Activated T-cell treated with anti-CD3 and anti-CD28 coated beads for 4 hours (primary cell): ENCODE measurements around the gene ACTN2.
A peak's percentile ranks its signal among the peaks of the same experiment; 100 is the strongest.
"Not testable (repeated sequence)": the region's sequence is repeated elsewhere in the genome, so short reads cannot be mapped to it uniquely, and the experiment has no call there.

Experiments
- DNase-seq: peaks from one replicate; pipeline ENCODE4 v3.0.0-alpha.2; 2020

The ACTN2 gene

DNA sequence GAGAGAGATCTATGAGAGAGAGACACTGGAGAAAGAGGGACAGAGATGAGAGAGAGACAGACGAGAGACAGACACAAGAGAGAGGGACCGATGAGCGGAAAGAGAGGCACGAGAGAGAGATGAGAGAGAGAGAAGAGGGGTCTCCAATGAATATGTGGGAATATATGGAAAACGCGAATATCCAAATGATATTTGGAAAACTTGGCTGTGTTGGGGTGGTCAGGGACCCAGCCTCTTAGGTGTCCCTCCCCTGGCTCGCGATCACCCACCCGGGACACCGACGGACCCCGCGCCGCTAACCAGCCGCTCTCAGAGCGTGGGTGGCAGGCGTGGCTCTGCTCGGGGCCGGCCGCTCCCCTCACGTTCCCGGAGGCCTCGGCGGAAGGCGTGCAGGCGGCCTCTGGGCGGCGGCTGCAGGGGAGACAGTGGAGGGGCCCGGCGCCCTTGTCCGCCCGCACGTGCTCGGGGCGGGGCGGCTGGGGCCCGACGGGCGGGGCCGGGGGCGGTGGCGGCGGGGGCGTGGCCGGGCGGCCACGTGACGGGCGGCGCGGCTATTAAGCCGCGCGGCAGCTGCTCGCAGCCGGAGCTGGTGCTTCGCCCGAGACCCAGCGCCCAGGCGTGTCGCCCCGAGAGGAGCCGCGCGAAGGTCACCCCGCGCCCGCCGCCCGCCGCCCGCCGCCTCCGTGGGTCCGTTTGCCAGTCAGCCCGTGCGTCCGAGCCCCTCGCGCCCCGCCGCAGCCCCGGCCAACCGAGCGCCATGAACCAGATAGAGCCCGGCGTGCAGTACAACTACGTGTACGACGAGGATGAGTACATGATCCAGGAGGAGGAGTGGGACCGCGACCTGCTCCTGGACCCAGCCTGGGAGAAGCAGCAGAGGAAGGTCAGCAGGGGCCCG is at the start of gene ACTN2:
Gene ACTN2, plus strand, starts transcription at position 583 of the 898 bp plus-strand sequence. Its CDS starts 175 bp downstream, at position 758.
- DNase-seq: peak; percentile 27

DNA sequence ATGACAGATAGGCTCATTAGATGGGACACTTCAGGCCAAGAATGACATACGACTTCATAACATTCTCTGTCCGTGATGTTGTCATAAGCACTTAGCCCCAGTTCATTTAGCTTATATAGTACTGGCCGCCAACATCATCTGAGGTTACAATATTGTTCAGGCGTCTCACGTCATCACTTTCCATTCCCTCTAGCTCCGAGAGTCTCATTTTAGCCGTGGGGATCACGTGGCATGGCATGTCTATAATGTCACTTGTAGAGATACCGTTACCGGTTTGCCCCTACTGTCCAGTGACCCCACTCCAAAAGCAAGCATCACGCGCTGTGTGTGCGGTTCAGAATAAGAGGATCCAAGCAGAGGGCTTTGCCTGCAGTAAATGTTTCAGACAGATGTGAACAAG is 47.4 kb upstream of the ACTN2 start:
- no peak for DNase-seq

- DNase-seq: no peak
These were observed 46.6 kb upstream of the ACTN2 start for GRCh38 chr1:236639686-236640085.

DNA sequence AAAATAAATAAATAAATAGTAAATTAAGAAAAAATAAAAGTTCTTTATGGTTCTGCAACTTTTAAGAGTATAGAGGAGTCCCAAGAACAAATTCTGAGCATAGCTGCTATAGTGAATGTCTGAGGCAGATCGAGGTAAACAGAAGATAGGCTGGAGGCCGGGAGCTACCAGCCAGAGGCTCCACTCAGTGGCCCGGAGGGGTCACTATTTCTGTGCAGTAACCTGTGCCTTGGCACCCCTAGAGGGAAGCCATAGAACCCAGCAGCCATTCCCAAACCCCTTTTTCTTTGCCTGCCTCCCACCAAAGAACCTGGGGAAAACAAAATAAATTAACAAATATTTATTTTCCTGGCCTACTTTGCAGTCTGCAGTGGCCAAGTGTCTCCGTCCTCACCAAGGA is 43.5 kb upstream of the ACTN2 start:
- no peak for DNase-seq

DNA sequence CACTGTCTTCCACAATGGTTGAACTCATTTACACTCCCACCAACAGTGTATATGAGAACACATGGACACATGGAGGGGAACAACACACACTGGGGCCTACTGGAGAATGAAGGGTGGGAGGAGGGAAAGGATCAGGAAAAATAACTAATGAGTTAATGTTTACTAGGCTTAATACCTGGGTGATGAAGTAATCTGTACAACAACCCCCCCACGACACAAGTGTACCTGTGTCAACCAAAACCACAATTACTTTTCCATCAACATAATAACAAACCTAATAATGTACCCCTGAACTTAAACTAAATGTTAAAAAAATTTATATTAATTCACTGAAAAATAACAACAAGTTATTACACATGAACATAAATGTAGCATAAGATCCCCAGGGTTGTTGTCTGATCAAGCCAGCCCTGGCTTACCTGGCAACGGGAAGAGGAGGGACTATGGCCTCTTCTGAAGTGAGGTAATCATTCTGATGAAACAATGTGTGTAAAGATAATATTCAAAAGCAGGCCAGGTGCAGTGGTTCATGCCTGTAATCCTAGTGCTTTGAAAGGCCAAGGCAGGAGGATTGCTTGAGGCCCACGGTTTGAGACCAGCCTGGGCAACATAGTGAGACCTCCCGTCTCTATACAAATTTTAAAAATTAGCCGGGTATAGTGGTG is 41.2 kb upstream of the ACTN2 start:
- no peak for DNase-seq

GRCh38 chr1:236654511-236654910 is 31.8 kb upstream of the ACTN2 start:
- DNase-seq: no peak

- no peak for DNase-seq
These were observed 31.3 kb upstream of the ACTN2 start for GRCh38 chr1:236654957-236655356.

DNA sequence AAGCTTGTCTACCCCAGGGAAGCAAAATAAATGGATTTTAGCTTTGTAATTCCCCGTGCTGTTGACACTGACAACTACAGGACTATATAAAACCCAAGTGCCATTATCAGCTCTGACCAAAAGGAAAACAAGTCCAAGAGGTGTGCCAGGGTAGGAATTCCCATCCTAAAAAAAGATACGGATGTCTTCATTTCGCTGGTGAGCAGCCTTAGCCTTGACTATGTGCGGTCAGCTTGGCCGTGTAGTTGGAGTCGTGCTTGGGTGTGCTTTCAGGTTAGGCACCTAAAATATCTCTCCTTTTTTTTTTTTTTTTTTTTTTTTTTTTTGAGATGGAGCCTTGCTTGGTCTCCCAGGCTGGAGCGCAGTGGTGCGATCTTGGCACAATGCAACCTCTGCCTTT is 28.9 kb upstream of the ACTN2 start:
- DNase-seq: no peak

GRCh38 chr1:236659792-236660587 is 26.3 kb upstream of the ACTN2 start:
- no peak for DNase-seq

DNA sequence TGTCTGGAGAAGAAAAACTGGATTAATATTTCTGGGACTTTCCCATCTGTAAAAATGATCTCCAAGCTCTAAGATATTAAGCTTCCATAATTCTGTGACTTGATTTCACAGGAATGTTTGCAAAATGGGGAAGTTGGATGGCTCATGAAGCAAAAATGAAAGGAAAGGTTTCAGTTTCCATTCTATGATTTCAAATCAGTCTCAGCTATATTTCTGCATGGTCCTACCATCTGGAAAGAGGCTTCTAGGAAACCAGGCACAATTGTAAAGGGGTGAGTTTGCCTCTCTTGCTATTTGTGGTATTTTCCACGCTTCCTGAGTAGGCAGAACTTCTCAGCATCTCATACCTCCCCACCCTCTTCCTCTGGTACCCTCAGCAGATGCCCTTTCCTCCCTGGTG is 22.4 kb upstream of the ACTN2 start:
- DNase-seq: no peak

DNA sequence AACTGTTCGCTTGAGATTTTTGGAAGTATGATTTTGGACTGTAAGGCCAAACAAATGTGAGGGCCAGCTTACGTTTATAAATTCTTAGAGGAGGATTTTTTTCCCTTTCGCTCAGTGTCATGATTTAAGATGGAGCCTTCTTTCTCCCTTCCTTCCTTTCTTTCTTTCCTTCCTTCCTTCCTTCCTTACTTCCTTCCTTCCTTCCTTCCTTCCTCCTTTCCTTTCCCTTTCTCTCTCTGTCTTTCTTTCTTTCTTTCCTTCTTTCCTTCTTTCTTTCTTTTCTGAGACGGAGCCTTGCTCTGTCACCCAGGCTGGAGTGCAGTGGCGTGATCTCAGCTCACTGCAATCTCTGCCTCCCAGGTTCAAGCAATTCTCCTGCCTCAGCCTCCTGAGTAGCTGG is 17.4 kb upstream of the ACTN2 start:
- not testable (repeated sequence) for DNase-seq

DNA sequence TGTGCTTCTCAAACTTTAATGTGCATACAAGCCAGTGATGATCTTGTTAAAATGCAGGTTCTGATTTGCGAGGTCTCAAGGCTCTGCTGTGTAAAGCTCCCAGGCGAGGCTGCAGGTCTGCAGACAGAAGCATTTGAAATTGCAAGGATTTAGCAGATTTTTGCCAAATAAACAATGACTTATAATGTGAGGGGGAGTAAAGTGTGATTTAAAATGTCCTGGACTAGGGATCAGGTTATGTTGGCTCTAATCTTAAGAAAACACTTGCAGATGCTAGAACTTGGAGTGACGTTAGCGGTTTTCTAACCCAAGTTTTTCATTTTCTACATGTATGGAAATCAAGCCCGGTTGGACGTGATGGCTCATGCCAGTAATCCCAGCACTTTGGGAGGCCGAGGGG is 16.2 kb upstream of the ACTN2 start:
- no peak for DNase-seq

GRCh38 chr1:236673289-236673919 is 12.9 kb upstream of the ACTN2 start:
- no peak for DNase-seq

DNA sequence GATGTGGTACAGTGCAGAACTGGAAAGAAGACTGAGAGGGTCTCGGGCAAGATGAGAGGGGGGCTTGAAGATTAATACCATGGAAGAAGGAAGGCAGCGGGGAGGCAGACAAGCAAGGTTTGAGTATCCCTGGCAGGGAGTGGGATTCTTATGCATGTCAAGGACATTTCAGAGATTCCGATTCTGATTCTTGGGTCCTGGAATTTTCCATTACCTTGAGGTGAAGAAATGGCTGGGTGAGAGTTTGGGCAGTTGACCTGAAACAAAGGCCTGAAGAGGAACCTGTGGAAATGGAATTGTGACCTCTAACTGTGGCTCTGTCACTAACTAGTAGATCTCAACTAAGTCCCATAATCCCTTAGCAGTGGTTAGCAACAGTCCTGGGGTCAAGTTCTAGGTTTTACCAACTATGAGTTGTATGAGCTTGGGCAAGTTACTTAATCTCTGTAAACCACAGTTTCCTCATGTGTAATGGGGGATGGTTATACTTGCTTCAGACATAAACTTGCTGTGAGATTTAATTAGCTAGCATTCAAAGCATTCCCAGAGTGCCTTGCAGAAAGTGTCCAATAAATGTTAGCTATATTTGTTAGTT is 8.6 kb upstream of the ACTN2 start:
- DNase-seq: no peak

DNA sequence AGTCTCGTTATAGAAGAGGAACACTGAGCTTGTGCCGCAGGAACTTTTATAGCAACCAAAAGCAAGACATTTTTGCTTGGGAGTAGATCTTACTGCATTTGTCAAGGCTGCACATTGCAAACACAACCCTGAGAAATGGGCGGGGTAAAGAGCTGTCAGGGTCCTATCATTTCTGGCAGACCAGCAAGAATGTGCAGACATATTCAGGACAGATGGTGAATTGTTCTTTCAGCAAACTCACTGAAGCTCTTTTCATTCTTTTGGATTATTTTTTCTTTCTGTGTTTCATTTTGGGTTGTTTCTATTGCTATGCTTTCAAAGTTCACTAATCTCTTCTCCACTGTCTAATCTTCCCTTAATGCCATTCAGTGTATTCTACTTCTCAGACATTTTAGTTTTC is 5.1 kb upstream of the ACTN2 start:
- DNase-seq: no peak

DNA sequence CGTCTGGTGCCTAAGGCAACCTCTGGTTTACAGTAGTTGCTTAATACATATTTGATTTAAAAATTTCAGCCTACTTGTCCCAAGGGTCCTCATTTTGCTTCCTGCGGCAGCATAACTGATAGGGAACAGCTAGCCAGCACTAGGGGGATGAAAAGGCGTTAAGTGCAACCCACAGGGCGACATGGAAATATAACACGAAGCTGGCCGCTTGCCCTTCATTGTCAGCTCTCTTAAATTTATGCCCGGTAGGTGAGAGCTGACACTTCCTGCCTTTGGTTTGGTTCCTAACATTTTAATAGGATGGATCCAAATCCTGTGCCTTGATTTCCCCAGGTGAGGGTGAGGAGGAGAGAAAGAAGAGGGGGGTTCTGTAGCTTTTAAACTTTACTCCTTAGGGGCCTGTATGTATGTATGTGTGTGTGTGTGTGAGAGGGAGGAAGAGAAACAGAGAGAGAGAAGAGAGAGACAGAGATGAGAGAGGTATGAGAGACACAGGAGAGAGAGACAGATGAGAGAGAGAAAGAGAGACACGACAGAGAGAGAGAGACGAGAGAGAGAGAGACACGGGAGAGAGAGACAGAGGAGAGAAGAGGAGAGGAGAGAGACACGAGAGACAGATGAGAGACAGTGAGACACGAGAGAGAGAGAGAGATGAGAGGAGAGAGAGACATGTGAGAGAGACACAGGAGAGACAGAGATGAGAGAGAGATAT is 938 bp upstream of the ACTN2 start:
- DNase-seq: no peak

DNA sequence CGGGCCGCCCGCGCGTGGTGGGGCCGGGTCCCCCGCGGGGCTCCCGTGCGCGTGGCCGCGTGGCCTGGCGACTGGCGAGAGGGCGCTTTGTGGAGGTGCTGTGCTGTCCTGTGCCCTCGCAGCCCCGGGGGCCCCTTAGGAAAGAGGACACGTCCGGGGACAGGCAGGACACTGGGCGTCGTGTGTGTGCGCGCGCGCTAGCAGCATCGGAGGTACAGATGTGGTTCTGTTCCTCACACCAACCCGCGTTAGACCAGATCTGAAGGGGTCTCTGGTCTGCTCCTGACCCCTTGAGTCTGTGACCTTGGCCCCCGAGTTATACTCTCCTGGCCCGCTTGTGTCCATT is 489 bp downstream of the ACTN2 start:
- peak; percentile 1 for DNase-seq

DNA sequence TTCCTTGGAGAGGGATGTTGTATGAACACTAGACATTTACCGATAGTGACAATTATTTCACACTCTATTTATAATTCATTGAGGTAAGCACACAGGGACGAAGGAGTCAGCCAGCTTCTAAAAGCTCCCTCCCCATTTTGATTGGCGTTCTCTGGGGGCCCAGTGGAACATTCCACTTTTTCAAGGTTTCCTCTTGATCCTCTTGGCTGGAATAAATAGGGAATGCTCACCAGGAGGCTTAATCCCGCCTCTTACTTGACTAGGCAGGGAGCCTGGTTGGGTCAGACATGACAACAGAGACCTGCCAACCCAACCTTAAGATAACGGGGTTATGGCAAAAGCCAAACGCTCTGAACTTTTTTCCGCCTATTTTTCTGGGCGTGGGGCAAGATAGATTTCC is 974 bp downstream of the ACTN2 start:
- no peak for DNase-seq

DNA sequence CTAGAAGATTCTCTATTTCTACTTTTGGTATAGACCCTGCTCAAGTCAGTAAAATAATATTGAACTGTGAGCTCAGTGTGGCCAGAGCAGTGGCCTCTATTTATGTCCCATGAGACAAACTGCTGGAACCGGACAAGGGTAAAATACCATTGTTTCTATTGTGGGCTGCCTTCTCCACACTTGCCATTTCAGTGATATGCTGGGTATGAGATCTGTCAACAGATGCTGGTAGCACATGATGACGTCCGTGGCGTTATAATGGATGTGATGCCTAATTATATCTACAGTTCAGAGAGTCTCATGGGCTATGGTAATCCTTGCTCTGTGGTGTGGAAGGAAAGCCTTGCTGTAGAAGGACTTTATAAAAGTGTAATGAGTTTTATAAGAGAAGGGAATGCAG is 2.4 kb downstream of the ACTN2 start:
- DNase-seq: no peak

GRCh38 chr1:236689713-236690569 is 3.6 kb downstream of the ACTN2 start:
- no peak for DNase-seq

DNA sequence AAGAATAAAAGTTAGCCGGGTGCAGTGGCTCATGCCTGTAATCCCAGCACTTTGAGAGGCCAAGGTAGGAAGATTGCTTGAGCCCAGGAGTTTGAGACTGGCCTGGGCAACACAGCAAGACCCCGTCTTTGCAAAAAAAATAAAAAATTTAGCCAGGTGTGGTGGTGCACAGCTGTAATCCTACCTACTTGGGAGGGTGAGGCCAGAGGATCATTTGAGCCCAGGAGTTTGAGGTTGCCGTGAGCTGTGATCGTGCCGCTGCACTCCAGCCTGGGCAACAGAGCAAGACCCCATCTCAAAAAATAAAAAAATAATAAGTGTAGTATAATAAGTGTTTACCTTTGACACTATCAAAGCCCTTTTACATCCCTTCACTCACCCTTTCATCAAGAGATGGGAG is 5.0 kb downstream of the ACTN2 start:
- no peak for DNase-seq
